GM23338 (cell line): ENCODE measurements around the gene NR5A2. TPM values are rescaled to one million over a fixed set of nuclear protein-coding genes. Genes with fewer than 3 reads are reported as not detected.

Experiments
- ATAC-seq: fragments of 200-7000 bp; cut with Tn5 transposase; 3 replicates; pipeline ENCODE4 v1.9.1; 2020
- DNase-seq: peaks from one replicate; pipeline ENCODE4 v3.0.0-alpha.2; 2015; ENCODE audit warnings: low spot score
- H2AFZ ChIP-seq: fragments of 200-600 bp; sonication (generic); 2 replicates; pipeline ENCODE4 v1.8.0; 2016; ENCODE audit warnings: antibody characterized with exemption, mild to moderate bottlenecking, moderate library complexity
- H3F3A ChIP-seq: fragments of 200-600 bp; sonication (generic); replicated peaks from 2 replicates; pipeline ENCODE4 v1.8.0; 2017; ENCODE audit warnings: antibody characterized with exemption, mixed run types, low read depth
- H3K27ac ChIP-seq: fragments of 200-600 bp; sonication (generic); 2 replicates; pipeline ENCODE4 v1.6.1; 2016; ENCODE audit warnings: low read depth
- H3K27me3 ChIP-seq: fragments of 200-600 bp; sonication (generic); 2 replicates; pipeline ENCODE4 v1.8.0; 2016; ENCODE audit warnings: mild to moderate bottlenecking, mixed run types, moderate library complexity; ENCODE audit not compliant: insufficient read depth
- H3K36me3 ChIP-seq: fragments of 200-600 bp; sonication (generic); 2 replicates; pipeline ENCODE4 v1.8.0; 2016; ENCODE audit warnings: mild to moderate bottlenecking; ENCODE audit not compliant: insufficient read depth
- H3K4me1 ChIP-seq: fragments of 200-600 bp; sonication (generic); 2 replicates; pipeline ENCODE4 v1.8.0; 2016; ENCODE audit warnings: mild to moderate bottlenecking, moderate library complexity; ENCODE audit not compliant: insufficient read depth
- H3K4me2 ChIP-seq: fragments of 200-600 bp; sonication (generic); 2 replicates; pipeline ENCODE4 v1.7.1; 2017; ENCODE audit warnings: mixed run types
- H3K4me3 ChIP-seq: fragments of 200-600 bp; sonication (generic); 2 replicates; pipeline ENCODE4 v1.6.1; 2016; ENCODE audit warnings: mixed run types
- H3K79me2 ChIP-seq: fragments of 200-600 bp; sonication (generic); replicated peaks from 2 replicates; pipeline ENCODE4 v1.8.0; 2017; ENCODE audit warnings: mild to moderate bottlenecking; ENCODE audit not compliant: insufficient read depth
- H3K9me2 ChIP-seq: fragments of 200-600 bp; sonication (generic); 2 replicates; pipeline ENCODE4 v1.8.0; 2017; ENCODE audit not compliant: insufficient read depth
- H4K20me1 ChIP-seq: fragments of 200-600 bp; sonication (generic); replicated peaks from 2 replicates; pipeline ENCODE4 v1.8.0; 2017; ENCODE audit warnings: mild to moderate bottlenecking; ENCODE audit not compliant: insufficient read depth
- H3K27ac Mint-ChIP-seq: 2 replicates; pipeline ENCODE4 v1.8.0; 2020; ENCODE audit warnings: inconsistent platforms, mild to moderate bottlenecking, moderate library complexity, mixed read lengths
- H3K27me3 Mint-ChIP-seq: 3 replicates; pipeline ENCODE4 v1.8.0; 2022; ENCODE audit warnings: low read depth, mild to moderate bottlenecking, moderate library complexity, mixed read lengths, inconsistent platforms; ENCODE audit not compliant: insufficient read depth, poor library complexity
- H3K36me3 Mint-ChIP-seq: 3 replicates; pipeline ENCODE4 v1.8.0; 2021; ENCODE audit warnings: low read depth, mild to moderate bottlenecking, inconsistent platforms, moderate library complexity, mixed read lengths
- H3K4me1 Mint-ChIP-seq: 3 replicates; pipeline ENCODE4 v1.8.0; 2020; ENCODE audit warnings: mild to moderate bottlenecking, inconsistent platforms, mixed read lengths
- H3K4me3 Mint-ChIP-seq: 3 replicates; pipeline ENCODE4 v1.8.0; 2021; ENCODE audit warnings: moderate library complexity, mild to moderate bottlenecking, inconsistent platforms, mixed read lengths
- H3K9me3 Mint-ChIP-seq: 3 replicates; pipeline ENCODE4 v1.8.0; 2020; ENCODE audit warnings: moderate library complexity, mild to moderate bottlenecking, inconsistent platforms, mixed read lengths
- CREB1 ChIP-seq: fragments of 250-450 bp; sonication (Bioruptor Pico); IDR thresholded peaks from 2 replicates; pipeline ENCODE4 v1.5.0; 2020; ENCODE audit warnings: low read depth, mild to moderate bottlenecking, moderate library complexity
- CTCF ChIP-seq, 2 experiments: fragments of 200-600 bp in 1 of 2; sonication (generic) in 1 of 2; conservative IDR thresholded peaks; 2 replicates each; pipeline versions ENCODE4 v1.5.1 to v1.6.1; 2016 to 2017; ENCODE audit warnings: antibody characterized with exemption in 2 of 2, low read depth in 2 of 2, mild to moderate bottlenecking in 2 of 2, moderate library complexity in 1 of 2
- ETS1 ChIP-seq: IDR thresholded peaks from 2 replicates; pipeline ENCODE4 v1.6.1; 2016; ENCODE audit warnings: antibody characterized with exemption
- JUNB ChIP-seq: IDR thresholded peaks from one replicate; pipeline ENCODE4 v1.6.1; 2016; ENCODE audit warnings: antibody characterized with exemption; ENCODE audit not compliant: unreplicated experiment
- NANOG ChIP-seq: IDR thresholded peaks from 2 replicates; pipeline ENCODE4 v1.6.1; 2016; ENCODE audit warnings: antibody characterized with exemption, borderline replicate concordance
- REST ChIP-seq: IDR thresholded peaks from one replicate; pipeline ENCODE4 v1.6.1; 2018; ENCODE audit warnings: antibody characterized with exemption; ENCODE audit not compliant: unreplicated experiment
- ZNF331 ChIP-seq: fragments of 250-450 bp; sonication (Bioruptor Pico); IDR thresholded peaks from 2 replicates; pipeline ENCODE4 v1.5.0; 2020; ENCODE audit warnings: low read depth, mild to moderate bottlenecking, moderate library complexity
- ZNF462 ChIP-seq: fragments of 250-450 bp; sonication (Bioruptor Pico); IDR thresholded peaks from 2 replicates; pipeline ENCODE4 v1.5.0; 2020; ENCODE audit warnings: mild to moderate bottlenecking, moderate library complexity
- polyA plus RNA-seq: library from polyadenylated mRNA; unstranded; fragments of >200 nt; fragmentation: Nextera tagmentation; extraction: Ambion mirVana; gene quantifications from 2 replicates; pipeline ENCODE4 v1.2.1, GENCODE V29; 2016
- total RNA-seq: library from RNA; depleted of rRNA; stranded (reverse); fragments of >200 nt; shearing (Covaris generic); gene quantifications from 2 replicates; pipeline ENCODE4 v1.2.3, GENCODE V29; 2014

Gene NR5A2
- total and polyA plus RNA-seq, 2 experiments from 2014 or later: 4.4 to 13.1 TPM

GRCh38 chr1:200176181-200176580 lies 148.7 kb downstream of the NR5A2 start (continued):
- TF ChIP-seq REST (no peak), NANOG (no peak)

GRCh38 chr1:200176798-200177197 lies 149.3 kb downstream of the NR5A2 start:
- no peak overlapping the region for H3K4me3 Mint-ChIP-seq
- no peak overlapping the region for H3K27ac Mint-ChIP-seq
- H3K36me3 Mint-ChIP-seq: peaks cover 3% of the 10 kb centered on the region; the same call in 1 of the 3 replicates
- H3K27me3 ChIP-seq: no peaks in the 10 kb centered on the region
- no peak overlapping the region for H2AFZ ChIP-seq
- peaks cover 9% of the 10 kb centered on the region; the same call in 1 of the 2 replicates for H3K4me1 ChIP-seq
- no peaks in the 10 kb centered on the region for H3K27me3 Mint-ChIP-seq
- H3F3A ChIP-seq: no peaks in the 10 kb centered on the region
- no peaks in the 10 kb centered on the region for H3K9me3 Mint-ChIP-seq
- no peaks in the 10 kb centered on the region for H3K9me2 ChIP-seq
- TF ChIP-seq CREB1 (CRISPR knock-in tag) (no peak), JUNB (no peak), ETS1 (no peak), CTCF (conservative IDR thresholded peaks at IDR 0.05; ENCODE audit: low read depth in 2 of 2) (no peak), ZNF331 (no peak), ZNF462 (no peak)
- H3K27ac ChIP-seq: no peak overlapping the region
- no peak overlapping the region for H3K4me2 ChIP-seq
- peaks cover 15% of the 10 kb centered on the region for H3K4me1 Mint-ChIP-seq
- no peaks in the 10 kb centered on the region for H3K79me2 ChIP-seq
- H3K4me3 ChIP-seq: no peak overlapping the region
- H3K36me3 ChIP-seq: no peaks in the 10 kb centered on the region
- H4K20me1 ChIP-seq: no peaks in the 10 kb centered on the region
- ATAC-seq (no peak), DNase-seq (no peak)
